Colonic mucosa (tissue), 4 donors: ENCODE measurements around the gene BEAN1. TPM values are rescaled to one million over a fixed set of nuclear protein-coding genes. Genes with fewer than 3 reads are reported as not detected.
A peak's percentile ranks its signal among the peaks of the same experiment; 100 is the strongest.
"Not testable (repeated sequence)": the region's sequence is repeated elsewhere in the genome, so short reads cannot be mapped to it uniquely, and the experiment has no call there.

Source experiments
- DNase-seq: peaks from one replicate; pipeline ENCODE4 v3.0.0-alpha.2; 2020
- H3K27ac ChIP-seq: fragments of 200-600 bp; one replicate; pipeline ENCODE4 v1.8.0; 2021
- H3K27me3 ChIP-seq: fragments of 200-600 bp; one replicate; pipeline ENCODE4 v1.8.0; 2021
- H3K36me3 ChIP-seq: fragments of 200-600 bp; one replicate; pipeline ENCODE4 v1.8.0; 2021
- H3K4me1 ChIP-seq: fragments of 200-600 bp; one replicate; pipeline ENCODE4 v1.8.0; 2021; ENCODE audit warnings: mild to moderate bottlenecking
- H3K4me3 ChIP-seq: fragments of 200-600 bp; one replicate; pipeline ENCODE4 v1.8.0; 2021
- H3K9ac ChIP-seq, 2 donors: one replicate each; pipeline ENCODE4 v1.7.0; 2013; ENCODE audit warnings: control low read depth in 2 of 2, low read depth in 2 of 2, low read length in 2 of 2
- H3K9me3 ChIP-seq: fragments of 200-600 bp; one replicate; pipeline ENCODE4 v1.8.0; 2021
- intact Hi-C: fragments of 100-400 bp; cut with DNase I; formaldehyde crosslinking; loops from one replicate; pipeline ENCODE4 v1.14.1; 2022
- total RNA-seq, 2 donors: library from RNA; stranded (reverse); fragmentation: NEBNext Ultra II Directional in 1 of 2; extraction: Animal tissue kit (Norgen Biotek cat#: 25700) in 1 of 2; gene quantifications; one replicate each; pipeline ENCODE4 v1.2.1, GENCODE V29; 2021
- TF ChIP-seq, protein P1 (sequence below): fragments of 200-600 bp; IDR thresholded peaks from one replicate; pipeline ENCODE4 v1.8.0; 2022; ENCODE audit warnings: antibody characterized with exemption, mild to moderate bottlenecking
- donor health status: healthy.
- donor health status: DM: no; HTN: no; CAD: no.
- donor health status: DM: no; HTN: no; CAD: no.

BEAN1 gene
- total RNA-seq, 2 donors from 2014 or later, result 0.32 TPM; not detected in 1

- DNase-seq, result no peak
- Histone ChIP-seq H3K4me1 (peaks cover 11% of the 10 kb centered on the region), H3K9me3 (no peaks in the 10 kb centered on the region), H3K27me3 (no peaks in the 10 kb centered on the region), H3K27ac (no peak overlapping the region), H3K36me3 (no peaks in the 10 kb centered on the region), H3K9ac (no peak overlapping the region), H3K4me3 (no peak overlapping the region)
- intact Hi-C loops, result no loop called here
- TF ChIP-seq, protein P1, sequence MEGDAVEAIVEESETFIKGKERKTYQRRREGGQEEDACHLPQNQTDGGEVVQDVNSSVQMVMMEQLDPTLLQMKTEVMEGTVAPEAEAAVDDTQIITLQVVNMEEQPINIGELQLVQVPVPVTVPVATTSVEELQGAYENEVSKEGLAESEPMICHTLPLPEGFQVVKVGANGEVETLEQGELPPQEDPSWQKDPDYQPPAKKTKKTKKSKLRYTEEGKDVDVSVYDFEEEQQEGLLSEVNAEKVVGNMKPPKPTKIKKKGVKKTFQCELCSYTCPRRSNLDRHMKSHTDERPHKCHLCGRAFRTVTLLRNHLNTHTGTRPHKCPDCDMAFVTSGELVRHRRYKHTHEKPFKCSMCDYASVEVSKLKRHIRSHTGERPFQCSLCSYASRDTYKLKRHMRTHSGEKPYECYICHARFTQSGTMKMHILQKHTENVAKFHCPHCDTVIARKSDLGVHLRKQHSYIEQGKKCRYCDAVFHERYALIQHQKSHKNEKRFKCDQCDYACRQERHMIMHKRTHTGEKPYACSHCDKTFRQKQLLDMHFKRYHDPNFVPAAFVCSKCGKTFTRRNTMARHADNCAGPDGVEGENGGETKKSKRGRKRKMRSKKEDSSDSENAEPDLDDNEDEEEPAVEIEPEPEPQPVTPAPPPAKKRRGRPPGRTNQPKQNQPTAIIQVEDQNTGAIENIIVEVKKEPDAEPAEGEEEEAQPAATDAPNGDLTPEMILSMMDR, result no peak
Observed at GRCh38 chr16:66512272-66513110, 85.4 kb downstream of the BEAN1 start.

DNA sequence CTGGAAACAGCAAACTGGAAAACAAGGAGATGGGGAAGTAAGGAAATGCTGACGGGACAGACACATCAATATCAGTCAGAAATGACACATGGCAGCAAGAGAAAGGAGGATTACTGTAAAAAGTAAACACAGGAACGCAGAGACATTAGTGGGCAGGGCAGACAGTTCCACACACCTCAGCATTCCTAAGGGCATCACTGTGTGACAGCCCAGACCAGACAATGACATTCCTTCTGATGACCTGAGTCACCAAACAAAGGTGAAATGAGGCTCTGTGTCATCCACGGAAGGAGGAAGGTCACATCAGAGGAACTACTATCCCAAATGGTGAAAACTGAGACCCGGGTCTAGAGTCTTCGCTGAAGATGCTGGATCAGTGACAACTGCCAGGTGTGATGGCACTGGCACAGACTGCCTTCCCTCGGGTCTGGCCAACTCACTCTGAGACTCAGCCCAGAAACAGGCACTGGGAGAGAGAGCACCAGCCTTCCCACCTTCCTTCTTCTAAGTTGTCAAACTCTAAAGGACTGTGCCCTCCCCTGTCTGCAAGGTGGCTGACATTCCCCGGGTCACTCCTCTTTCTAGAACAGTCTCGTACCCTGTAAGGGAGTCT is 86.1 kb downstream of the BEAN1 start:
- TF ChIP-seq, protein P1, result no peak
- Histone ChIP-seq H3K9me3 (no peaks in the 10 kb centered on the region), H3K9ac (no peak overlapping the region), H3K36me3 (no peaks in the 10 kb centered on the region), H3K4me3 (no peak overlapping the region), H3K4me1 (peaks cover 18% of the 10 kb centered on the region), H3K27ac (no peak overlapping the region), H3K27me3 (no peaks in the 10 kb centered on the region)
- intact Hi-C loops, result no loop called here
- no peak for DNase-seq

DNA sequence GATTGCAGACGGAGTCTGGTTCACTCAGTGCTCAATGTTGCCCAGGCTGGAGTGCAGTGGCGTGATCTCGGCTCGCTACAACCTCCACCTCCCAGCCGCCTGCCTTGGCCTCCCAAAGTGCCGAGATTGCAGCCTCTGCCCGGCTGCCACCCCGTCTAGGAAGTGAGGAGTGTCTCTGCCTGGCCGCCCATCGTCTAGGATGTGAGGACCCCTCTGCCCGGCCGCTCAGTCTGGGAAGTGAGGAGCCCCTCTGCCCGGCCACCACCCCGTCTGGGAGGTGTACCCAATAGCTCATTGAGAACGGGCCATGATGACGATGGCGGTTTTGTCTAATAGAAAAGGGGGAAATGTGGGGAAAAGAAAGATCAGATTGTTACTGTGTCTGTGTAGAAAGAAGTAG is 87.3 kb downstream of the BEAN1 start:
- H3K9me3 ChIP-seq, H3K9ac ChIP-seq, DNase-seq, H3K36me3 ChIP-seq, H3K4me3 ChIP-seq, H3K27ac ChIP-seq, H3K27me3 ChIP-seq, intact Hi-C loops: not testable (repeated sequence)
- H3K4me1 ChIP-seq, result peaks cover 18% of the 10 kb centered on the region

DNA sequence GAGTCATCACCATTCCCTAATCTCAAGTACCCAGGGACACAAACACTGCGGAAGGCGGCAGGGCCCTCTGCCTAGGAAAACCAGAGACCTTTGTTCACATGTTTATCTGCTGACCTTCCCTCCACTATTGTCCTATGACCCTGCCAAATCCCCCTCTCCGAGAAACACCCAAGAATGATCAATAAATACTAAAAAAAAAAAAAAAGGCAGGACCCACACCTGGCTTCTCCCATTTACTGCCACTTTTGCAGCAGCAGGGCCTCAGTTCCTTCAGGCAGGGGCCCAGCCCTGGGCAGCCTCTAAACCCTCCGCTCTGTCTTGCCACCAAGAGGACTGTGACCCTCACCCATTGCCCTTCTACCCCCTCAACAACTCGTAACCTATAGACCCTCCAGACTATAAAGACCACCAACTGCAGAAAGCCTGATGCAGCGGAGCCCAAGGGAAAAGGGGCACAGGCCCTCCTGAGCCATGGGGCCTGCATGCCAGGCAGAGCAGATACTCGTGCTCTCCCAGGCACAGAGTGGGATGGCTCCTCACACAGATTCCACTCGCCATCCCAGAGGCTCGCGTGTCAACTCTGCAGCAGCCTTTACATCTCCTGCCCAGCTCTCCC is 88.0 kb downstream of the BEAN1 start:
- intact Hi-C loops, result loop anchor here (5.0 kb wide), 1 partner anchor 37 kb away; the partner anchor contains the start of genes CKLF and TK2
- DNase-seq, H3K9me3 ChIP-seq, H3K36me3 ChIP-seq, H3K27me3 ChIP-seq, H3K4me3 ChIP-seq: not testable (repeated sequence)
- Histone ChIP-seq H3K4me1 (peaks cover 18% of the 10 kb centered on the region), H3K9ac (peak overlapping the region; percentile 39 to 47), H3K27ac (peak overlapping the region; percentile 97)

DNA sequence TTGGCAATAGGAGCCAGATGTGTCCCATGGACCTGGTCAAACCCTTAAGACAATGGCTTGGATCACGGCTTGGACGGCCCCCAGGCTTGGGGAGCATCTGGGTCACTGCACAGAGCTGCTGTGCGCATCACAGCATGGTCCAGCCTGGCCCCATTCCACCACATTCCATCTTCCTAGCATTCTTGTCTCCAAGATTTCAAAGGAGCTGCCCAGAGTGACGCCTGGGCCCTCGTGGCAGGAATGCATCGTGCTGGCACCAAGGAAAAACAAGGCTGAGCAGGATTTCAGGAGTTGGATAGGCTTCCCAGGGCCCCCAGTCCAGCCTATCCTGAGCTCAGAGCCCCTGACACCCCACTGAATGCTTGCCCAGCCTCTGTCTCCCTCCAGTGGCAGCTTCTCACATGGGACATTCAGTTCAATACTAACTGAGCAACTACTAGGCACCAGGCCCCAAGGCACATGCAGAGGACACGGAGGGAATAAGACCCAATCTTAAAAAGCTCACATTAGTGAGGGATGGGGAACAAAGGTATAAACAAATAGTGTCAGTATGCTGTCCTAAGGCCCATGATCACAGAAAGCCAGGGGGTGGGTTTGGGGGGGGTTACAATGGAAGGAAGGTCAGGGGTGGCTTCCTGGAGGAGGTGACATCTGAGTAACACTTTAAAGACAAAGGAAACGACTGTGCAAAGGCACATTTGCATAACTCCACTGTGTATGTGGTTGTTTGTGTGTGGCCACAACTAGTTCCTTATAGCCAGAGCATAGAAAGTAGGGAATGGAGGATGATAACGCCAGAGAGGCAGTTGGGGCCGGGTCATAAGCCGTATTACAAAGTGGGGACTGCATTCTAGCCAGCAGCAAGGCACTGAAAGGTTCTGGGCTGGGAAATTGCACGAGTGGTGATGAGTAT is 88.8 kb downstream of the BEAN1 start:
- Histone ChIP-seq H3K36me3 (no peaks in the 10 kb centered on the region), H3K4me1 (peaks cover 18% of the 10 kb centered on the region), H3K9me3 (no peaks in the 10 kb centered on the region), H3K9ac (peak overlapping the region; percentile 68 to 96), H3K27ac (peak overlapping the region; percentile 97), H3K27me3 (no peaks in the 10 kb centered on the region), H3K4me3 (no peak overlapping the region)
- TF ChIP-seq, protein P1, result no peak
- DNase-seq, result no peak
- intact Hi-C loops, result loop anchor here (5.0 kb wide), 1 partner anchor 36 kb away; the partner anchor contains the start of genes CKLF and TK2

GRCh38 chr16:66516509-66516807 is 89.4 kb downstream of the BEAN1 start:
- H3K9me3 ChIP-seq, result no peaks in the 10 kb centered on the region
- peak overlapping the region; percentile 68 to 96 for H3K9ac ChIP-seq
- H3K36me3 ChIP-seq, result no peaks in the 10 kb centered on the region
- no peak overlapping the region for H3K4me3 ChIP-seq
- H3K27me3 ChIP-seq, result no peaks in the 10 kb centered on the region
- no peak for DNase-seq
- intact Hi-C loops, result loop anchor here (5.0 kb wide), 1 partner anchor 36 kb away; the partner anchor contains the start of genes CKLF and TK2
- H3K4me1 ChIP-seq, result peaks cover 18% of the 10 kb centered on the region
- TF ChIP-seq, protein P1, result no peak
- H3K27ac ChIP-seq, result peak overlapping the region; percentile 97
